Fibroblast of pulmonary artery (primary cell): Measurements from ENCODE around the gene CCDC78.

Experiments used
- DNase-seq: peaks from one replicate; pipeline ENCODE4 v3.0.0-alpha.2; 2010; ENCODE audit warnings: low read depth
- H3K4me3 ChIP-seq: replicated peaks from 2 replicates; pipeline ENCODE4 v1.5.1; 2011; ENCODE audit warnings: low read depth, mild to moderate bottlenecking, control low read depth, low read length, moderate library complexity
- CTCF ChIP-seq: IDR thresholded peaks from 2 replicates; pipeline ENCODE4 v1.5.1; 2011; ENCODE audit warnings: mild to moderate bottlenecking, control low read depth, low read length, inconsistent platforms; ENCODE audit errors: missing control alignments

CCDC78 gene

DNA sequence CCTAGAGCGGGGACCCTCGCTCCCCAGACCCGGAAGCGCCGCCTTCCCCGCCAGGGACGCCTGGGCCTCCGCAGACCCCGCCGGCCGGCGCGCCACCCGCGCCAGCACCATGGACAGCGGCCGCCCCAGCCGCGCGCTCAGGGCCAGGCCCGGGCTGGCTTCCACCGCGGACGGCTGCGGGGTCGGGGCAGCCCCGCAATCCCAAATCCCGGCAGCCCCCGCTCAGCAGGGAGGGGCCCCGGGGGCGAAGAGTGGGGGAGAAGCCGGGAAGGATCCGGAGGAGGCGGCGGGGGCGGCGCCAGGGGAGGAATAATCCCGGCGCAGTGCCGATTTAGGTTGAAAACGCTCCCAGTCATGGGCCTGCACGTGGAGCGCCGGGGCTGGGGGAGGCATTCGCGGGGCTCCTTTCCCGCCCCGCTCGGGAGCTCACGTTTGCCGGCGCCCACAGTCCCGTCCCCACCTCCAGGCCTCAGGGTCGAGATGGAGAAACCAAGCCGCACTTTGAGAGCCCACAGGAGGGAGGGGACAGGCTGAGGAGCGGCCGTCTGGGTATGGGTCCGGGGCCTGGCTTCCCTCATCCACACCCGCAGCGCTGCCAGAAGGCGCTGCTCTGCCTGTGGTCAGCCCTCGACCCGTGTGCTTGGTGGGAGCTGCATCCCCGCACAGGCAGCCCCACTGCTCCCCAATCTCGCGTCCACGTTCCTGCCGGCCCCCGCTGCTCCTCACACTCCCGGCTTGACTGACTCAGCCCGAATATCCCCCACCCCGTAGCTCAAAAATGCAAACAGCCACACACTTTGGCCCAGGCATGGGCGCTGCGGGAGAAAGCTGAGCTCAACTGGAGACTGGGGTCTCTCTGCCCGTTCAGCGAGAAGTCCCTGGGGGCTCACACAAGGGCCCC is 25.3 kb downstream of the CCDC78 start:
- no peak for DNase-seq

DNA sequence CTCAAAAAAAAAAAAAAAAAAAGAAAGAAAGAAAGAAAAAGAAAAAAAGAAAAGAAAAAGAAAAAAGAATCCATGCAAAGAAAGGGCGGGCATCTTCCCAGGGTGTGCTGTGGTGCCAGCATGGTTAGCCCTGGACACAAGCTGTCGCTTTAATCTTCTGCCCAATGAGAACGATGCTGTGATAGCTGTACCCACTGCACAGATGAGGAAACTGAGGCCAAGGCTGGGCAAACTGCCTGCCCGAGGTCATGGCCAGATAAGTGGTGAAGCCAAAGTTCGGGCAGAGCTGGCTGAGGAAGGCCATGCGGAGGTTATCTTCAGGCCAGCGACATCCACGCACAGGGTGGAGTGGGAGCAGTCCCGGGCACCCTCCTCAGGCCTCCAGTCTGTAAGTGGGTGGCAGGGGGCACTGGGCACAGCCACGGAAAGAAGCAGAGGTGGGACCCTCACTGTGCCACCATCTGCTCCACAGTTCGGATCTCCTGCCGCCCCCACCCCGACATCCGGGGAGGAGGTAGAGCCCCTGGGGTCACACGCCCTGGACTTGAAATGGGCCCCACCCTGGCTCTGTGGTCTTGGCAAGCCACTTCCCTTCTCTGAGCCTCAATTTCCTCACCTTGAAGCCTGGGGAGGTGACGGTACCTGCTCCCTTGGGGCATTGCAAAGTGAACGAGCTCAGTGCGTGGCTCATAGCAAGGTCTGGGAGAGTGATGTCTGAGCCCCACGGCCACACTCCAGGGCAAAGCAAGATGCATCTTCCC is 27.2 kb downstream of the CCDC78 start:
- no peak overlapping the region for H3K4me3 ChIP-seq
- DNase-seq: no peak
- TF ChIP-seq CTCF: no peak

More for the DNA sequence above, 25.3 kb downstream of the CCDC78 start:
- no peak overlapping the region for H3K4me3 ChIP-seq
- no peak for TF ChIP-seq CTCF

- DNase-seq: no peak
- H3K4me3 ChIP-seq: no peak overlapping the region
- TF ChIP-seq CTCF: no peak
These were observed 30.7 kb downstream of the CCDC78 start for GRCh38 chr16:695355-696089.

- no peak for DNase-seq
- no peak overlapping the region for H3K4me3 ChIP-seq
- TF ChIP-seq CTCF: no peak
These were observed 31.3 kb downstream of the CCDC78 start for GRCh38 chr16:694863-695354.

GRCh38 chr16:694187-694862 is 31.9 kb downstream of the CCDC78 start:
- TF ChIP-seq CTCF: no peak
- H3K4me3 ChIP-seq: no peak overlapping the region
- no peak for DNase-seq

- no peak overlapping the region for H3K4me3 ChIP-seq
- no peak for TF ChIP-seq CTCF
- no peak for DNase-seq
These were observed 32.5 kb downstream of the CCDC78 start for GRCh38 chr16:693766-694165.
